GM18508 (cell line): ENCODE measurements around the gene CASP9.
"Not testable (repeated sequence)": the region's sequence is repeated elsewhere in the genome, so short reads cannot be mapped to it uniquely, and the experiment has no call there.

Experiments
- ATAC-seq: cut with Tn5 transposase; IDR thresholded peaks from one replicate; pipeline ENCODE4 v1.9.1; 2021; ENCODE audit warnings: moderate number of reproducible peaks; ENCODE audit not compliant: insufficient read depth, unreplicated experiment

CASP9 gene

GRCh38 chr1:15506831-15507230 lies 17.2 kb downstream of the CASP9 start:
- no peak for ATAC-seq

- no peak for ATAC-seq
Measured at GRCh38 chr1:15504436-15504835, 19.6 kb downstream of the CASP9 start.

- no peak for ATAC-seq
Measured at GRCh38 chr1:15501208-15502032, 22.6 kb downstream of the CASP9 start.

- no peak for ATAC-seq
Measured at GRCh38 chr1:15500184-15501178, 23.5 kb downstream of the CASP9 start.

GRCh38 chr1:15493869-15494390 lies 30.1 kb downstream of the CASP9 start:
- no peak for ATAC-seq

GRCh38 chr1:15492596-15492995 lies 31.4 kb downstream of the CASP9 start:
- no peak for ATAC-seq

GRCh38 chr1:15491010-15491409 lies 33.0 kb downstream of the CASP9 start:
- not testable (repeated sequence) for ATAC-seq

- ATAC-seq, result no peak
Measured at GRCh38 chr1:15489052-15489736, 34.8 kb downstream of the CASP9 start.

GRCh38 chr1:15488371-15488770 lies 35.6 kb downstream of the CASP9 start:
- no peak for ATAC-seq

- not testable (repeated sequence) for ATAC-seq
Measured at GRCh38 chr1:15486844-15487610, 37.0 kb downstream of the CASP9 start.

GRCh38 chr1:15485636-15486035 lies 38.4 kb downstream of the CASP9 start:
- ATAC-seq, result no peak

- not testable (repeated sequence) for ATAC-seq
Measured at GRCh38 chr1:15484443-15484842, 39.6 kb downstream of the CASP9 start.

GRCh38 chr1:15483971-15484370 lies 40.0 kb downstream of the CASP9 start:
- ATAC-seq, result no peak

- ATAC-seq, result not testable (repeated sequence)
Measured at GRCh38 chr1:15482983-15483543, 41.0 kb downstream of the CASP9 start.

GRCh38 chr1:15482455-15482854 lies 41.6 kb downstream of the CASP9 start:
- not testable (repeated sequence) for ATAC-seq

GRCh38 chr1:15479654-15480347 lies 44.2 kb downstream of the CASP9 start:
- no peak for ATAC-seq

- ATAC-seq, result no peak
Measured at GRCh38 chr1:15477646-15478212, 46.3 kb downstream of the CASP9 start.

- no peak for ATAC-seq
Measured at GRCh38 chr1:15476927-15477326, 47.1 kb downstream of the CASP9 start.
